GM23338 (cell line): Measurements from ENCODE around the gene DUS4L. TPM values are rescaled to one million over a fixed set of nuclear protein-coding genes. Genes with fewer than 3 reads are reported as not detected.

Experiments used
- ATAC-seq: fragments of 200-7000 bp; cut with Tn5 transposase; 3 replicates; pipeline ENCODE4 v1.9.1; 2020
- DNase-seq: peaks from one replicate; pipeline ENCODE4 v3.0.0-alpha.2; 2015; ENCODE audit warnings: low spot score
- H2AFZ ChIP-seq: fragments of 200-600 bp; sonication (generic); 2 replicates; pipeline ENCODE4 v1.8.0; 2016; ENCODE audit warnings: antibody characterized with exemption, mild to moderate bottlenecking, moderate library complexity
- H3F3A ChIP-seq: fragments of 200-600 bp; sonication (generic); replicated peaks from 2 replicates; pipeline ENCODE4 v1.8.0; 2017; ENCODE audit warnings: antibody characterized with exemption, mixed run types, low read depth
- H3K27ac ChIP-seq: fragments of 200-600 bp; sonication (generic); 2 replicates; pipeline ENCODE4 v1.6.1; 2016; ENCODE audit warnings: low read depth
- H3K27me3 ChIP-seq: fragments of 200-600 bp; sonication (generic); 2 replicates; pipeline ENCODE4 v1.8.0; 2016; ENCODE audit warnings: mild to moderate bottlenecking, mixed run types, moderate library complexity; ENCODE audit not compliant: insufficient read depth
- H3K36me3 ChIP-seq: fragments of 200-600 bp; sonication (generic); 2 replicates; pipeline ENCODE4 v1.8.0; 2016; ENCODE audit warnings: mild to moderate bottlenecking; ENCODE audit not compliant: insufficient read depth
- H3K4me1 ChIP-seq: fragments of 200-600 bp; sonication (generic); 2 replicates; pipeline ENCODE4 v1.8.0; 2016; ENCODE audit warnings: mild to moderate bottlenecking, moderate library complexity; ENCODE audit not compliant: insufficient read depth
- H3K4me2 ChIP-seq: fragments of 200-600 bp; sonication (generic); 2 replicates; pipeline ENCODE4 v1.7.1; 2017; ENCODE audit warnings: mixed run types
- H3K4me3 ChIP-seq: fragments of 200-600 bp; sonication (generic); 2 replicates; pipeline ENCODE4 v1.6.1; 2016; ENCODE audit warnings: mixed run types
- H3K79me2 ChIP-seq: fragments of 200-600 bp; sonication (generic); replicated peaks from 2 replicates; pipeline ENCODE4 v1.8.0; 2017; ENCODE audit warnings: mild to moderate bottlenecking; ENCODE audit not compliant: insufficient read depth
- H3K9me2 ChIP-seq: fragments of 200-600 bp; sonication (generic); 2 replicates; pipeline ENCODE4 v1.8.0; 2017; ENCODE audit not compliant: insufficient read depth
- H4K20me1 ChIP-seq: fragments of 200-600 bp; sonication (generic); replicated peaks from 2 replicates; pipeline ENCODE4 v1.8.0; 2017; ENCODE audit warnings: mild to moderate bottlenecking; ENCODE audit not compliant: insufficient read depth
- H3K27ac Mint-ChIP-seq: 2 replicates; pipeline ENCODE4 v1.8.0; 2020; ENCODE audit warnings: inconsistent platforms, mild to moderate bottlenecking, moderate library complexity, mixed read lengths
- H3K27me3 Mint-ChIP-seq: 3 replicates; pipeline ENCODE4 v1.8.0; 2022; ENCODE audit warnings: low read depth, mild to moderate bottlenecking, moderate library complexity, mixed read lengths, inconsistent platforms; ENCODE audit not compliant: insufficient read depth, poor library complexity
- H3K36me3 Mint-ChIP-seq: 3 replicates; pipeline ENCODE4 v1.8.0; 2021; ENCODE audit warnings: low read depth, mild to moderate bottlenecking, inconsistent platforms, moderate library complexity, mixed read lengths
- H3K4me1 Mint-ChIP-seq: 3 replicates; pipeline ENCODE4 v1.8.0; 2020; ENCODE audit warnings: mild to moderate bottlenecking, inconsistent platforms, mixed read lengths
- H3K4me3 Mint-ChIP-seq: 3 replicates; pipeline ENCODE4 v1.8.0; 2021; ENCODE audit warnings: moderate library complexity, mild to moderate bottlenecking, inconsistent platforms, mixed read lengths
- H3K9me3 Mint-ChIP-seq: 3 replicates; pipeline ENCODE4 v1.8.0; 2020; ENCODE audit warnings: moderate library complexity, mild to moderate bottlenecking, inconsistent platforms, mixed read lengths
- EZH2 ChIP-seq: fragments of 200-600 bp; sonication (generic); IDR thresholded peaks from one replicate; pipeline ENCODE4 v1.8.0; 2017; ENCODE audit warnings: antibody characterized with exemption, mild to moderate bottlenecking, low read depth; ENCODE audit not compliant: unreplicated experiment
- EZH2phosphoT487 ChIP-seq: fragments of 200-600 bp; sonication (generic); IDR thresholded peaks from one replicate; pipeline ENCODE4 v1.8.1; 2018; ENCODE audit warnings: antibody characterized with exemption; ENCODE audit not compliant: unreplicated experiment
- NANOG ChIP-seq: IDR thresholded peaks from 2 replicates; pipeline ENCODE4 v1.6.1; 2016; ENCODE audit warnings: antibody characterized with exemption, borderline replicate concordance
- ZNF114 ChIP-seq: fragments of 250-450 bp; sonication (Bioruptor Pico); IDR thresholded peaks from 2 replicates; pipeline ENCODE4 v1.5.0; 2020; ENCODE audit warnings: mild to moderate bottlenecking, moderate library complexity
- polyA plus RNA-seq: library from polyadenylated mRNA; unstranded; fragments of >200 nt; fragmentation: Nextera tagmentation; extraction: Ambion mirVana; gene quantifications from 2 replicates; pipeline ENCODE4 v1.2.1, GENCODE V29; 2016
- total RNA-seq: library from RNA; depleted of rRNA; stranded (reverse); fragments of >200 nt; shearing (Covaris generic); gene quantifications from 2 replicates; pipeline ENCODE4 v1.2.3, GENCODE V29; 2014
- TF ChIP-seq, protein P1 (sequence below): IDR thresholded peaks from 2 replicates; pipeline ENCODE4 v1.6.1; 2016; ENCODE audit warnings: antibody characterized with exemption
- TF ChIP-seq, protein P2 (sequence below): fragments of 250-450 bp; sonication (Bioruptor Pico); IDR thresholded peaks from 2 replicates; pipeline ENCODE4 v1.5.0; 2020; ENCODE audit warnings: mild to moderate bottlenecking, moderate library complexity

Gene DUS4L
- total and polyA plus RNA-seq, 2 experiments from 2014 or later: 16.7 to 22.9 TPM

DNA sequence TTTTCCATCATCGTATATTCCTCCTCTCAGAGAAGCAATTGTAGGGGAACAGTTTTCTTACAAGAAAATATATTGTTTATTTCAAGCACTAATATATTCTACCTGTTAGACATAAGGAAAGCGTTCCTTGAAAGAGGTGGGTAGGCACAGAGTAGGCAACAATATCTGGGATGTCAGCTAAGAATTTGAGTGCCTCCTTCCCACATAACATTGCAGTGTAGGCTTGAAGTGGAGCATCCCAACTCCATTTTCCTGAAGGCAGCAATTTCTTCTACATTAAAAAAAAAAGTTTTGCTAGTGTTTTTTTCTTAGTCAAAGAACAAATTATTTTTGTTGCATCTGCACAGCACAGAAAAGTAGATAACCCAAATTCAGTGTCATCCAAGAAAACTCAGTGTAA is 37.0 kb downstream of the DUS4L start:
- H3K36me3 Mint-ChIP-seq: no peaks in the 10 kb centered on the region
- Histone ChIP-seq H3K27ac (no peak overlapping the region), H3K79me2 (no peaks in the 10 kb centered on the region), H3K4me2 (no peak overlapping the region), H3K4me1 (no peaks in the 10 kb centered on the region), H4K20me1 (no peaks in the 10 kb centered on the region), H3F3A (no peaks in the 10 kb centered on the region), H2AFZ (no peak overlapping the region), H3K36me3 (no peaks in the 10 kb centered on the region), H3K4me3 (no peak overlapping the region), H3K27me3 (no peaks in the 10 kb centered on the region), H3K9me2 (no peaks in the 10 kb centered on the region)
- no peak overlapping the region for H3K27ac Mint-ChIP-seq
- ATAC-seq: no peak
- H3K4me3 Mint-ChIP-seq: no peak overlapping the region
- no peak for DNase-seq
- H3K4me1 Mint-ChIP-seq: peaks cover 6% of the 10 kb centered on the region
- peaks cover 1% of the 10 kb centered on the region for H3K27me3 Mint-ChIP-seq
- TF ChIP-seq ZNF114 (CRISPR knock-in tag) (no peak), NANOG (no peak), EZH2 (no peak), EZH2phosphoT487 (no peak)
- TF ChIP-seq, protein P1, sequence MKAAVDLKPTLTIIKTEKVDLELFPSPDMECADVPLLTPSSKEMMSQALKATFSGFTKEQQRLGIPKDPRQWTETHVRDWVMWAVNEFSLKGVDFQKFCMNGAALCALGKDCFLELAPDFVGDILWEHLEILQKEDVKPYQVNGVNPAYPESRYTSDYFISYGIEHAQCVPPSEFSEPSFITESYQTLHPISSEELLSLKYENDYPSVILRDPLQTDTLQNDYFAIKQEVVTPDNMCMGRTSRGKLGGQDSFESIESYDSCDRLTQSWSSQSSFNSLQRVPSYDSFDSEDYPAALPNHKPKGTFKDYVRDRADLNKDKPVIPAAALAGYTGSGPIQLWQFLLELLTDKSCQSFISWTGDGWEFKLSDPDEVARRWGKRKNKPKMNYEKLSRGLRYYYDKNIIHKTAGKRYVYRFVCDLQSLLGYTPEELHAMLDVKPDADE: no peak
- TF ChIP-seq, protein P2, sequence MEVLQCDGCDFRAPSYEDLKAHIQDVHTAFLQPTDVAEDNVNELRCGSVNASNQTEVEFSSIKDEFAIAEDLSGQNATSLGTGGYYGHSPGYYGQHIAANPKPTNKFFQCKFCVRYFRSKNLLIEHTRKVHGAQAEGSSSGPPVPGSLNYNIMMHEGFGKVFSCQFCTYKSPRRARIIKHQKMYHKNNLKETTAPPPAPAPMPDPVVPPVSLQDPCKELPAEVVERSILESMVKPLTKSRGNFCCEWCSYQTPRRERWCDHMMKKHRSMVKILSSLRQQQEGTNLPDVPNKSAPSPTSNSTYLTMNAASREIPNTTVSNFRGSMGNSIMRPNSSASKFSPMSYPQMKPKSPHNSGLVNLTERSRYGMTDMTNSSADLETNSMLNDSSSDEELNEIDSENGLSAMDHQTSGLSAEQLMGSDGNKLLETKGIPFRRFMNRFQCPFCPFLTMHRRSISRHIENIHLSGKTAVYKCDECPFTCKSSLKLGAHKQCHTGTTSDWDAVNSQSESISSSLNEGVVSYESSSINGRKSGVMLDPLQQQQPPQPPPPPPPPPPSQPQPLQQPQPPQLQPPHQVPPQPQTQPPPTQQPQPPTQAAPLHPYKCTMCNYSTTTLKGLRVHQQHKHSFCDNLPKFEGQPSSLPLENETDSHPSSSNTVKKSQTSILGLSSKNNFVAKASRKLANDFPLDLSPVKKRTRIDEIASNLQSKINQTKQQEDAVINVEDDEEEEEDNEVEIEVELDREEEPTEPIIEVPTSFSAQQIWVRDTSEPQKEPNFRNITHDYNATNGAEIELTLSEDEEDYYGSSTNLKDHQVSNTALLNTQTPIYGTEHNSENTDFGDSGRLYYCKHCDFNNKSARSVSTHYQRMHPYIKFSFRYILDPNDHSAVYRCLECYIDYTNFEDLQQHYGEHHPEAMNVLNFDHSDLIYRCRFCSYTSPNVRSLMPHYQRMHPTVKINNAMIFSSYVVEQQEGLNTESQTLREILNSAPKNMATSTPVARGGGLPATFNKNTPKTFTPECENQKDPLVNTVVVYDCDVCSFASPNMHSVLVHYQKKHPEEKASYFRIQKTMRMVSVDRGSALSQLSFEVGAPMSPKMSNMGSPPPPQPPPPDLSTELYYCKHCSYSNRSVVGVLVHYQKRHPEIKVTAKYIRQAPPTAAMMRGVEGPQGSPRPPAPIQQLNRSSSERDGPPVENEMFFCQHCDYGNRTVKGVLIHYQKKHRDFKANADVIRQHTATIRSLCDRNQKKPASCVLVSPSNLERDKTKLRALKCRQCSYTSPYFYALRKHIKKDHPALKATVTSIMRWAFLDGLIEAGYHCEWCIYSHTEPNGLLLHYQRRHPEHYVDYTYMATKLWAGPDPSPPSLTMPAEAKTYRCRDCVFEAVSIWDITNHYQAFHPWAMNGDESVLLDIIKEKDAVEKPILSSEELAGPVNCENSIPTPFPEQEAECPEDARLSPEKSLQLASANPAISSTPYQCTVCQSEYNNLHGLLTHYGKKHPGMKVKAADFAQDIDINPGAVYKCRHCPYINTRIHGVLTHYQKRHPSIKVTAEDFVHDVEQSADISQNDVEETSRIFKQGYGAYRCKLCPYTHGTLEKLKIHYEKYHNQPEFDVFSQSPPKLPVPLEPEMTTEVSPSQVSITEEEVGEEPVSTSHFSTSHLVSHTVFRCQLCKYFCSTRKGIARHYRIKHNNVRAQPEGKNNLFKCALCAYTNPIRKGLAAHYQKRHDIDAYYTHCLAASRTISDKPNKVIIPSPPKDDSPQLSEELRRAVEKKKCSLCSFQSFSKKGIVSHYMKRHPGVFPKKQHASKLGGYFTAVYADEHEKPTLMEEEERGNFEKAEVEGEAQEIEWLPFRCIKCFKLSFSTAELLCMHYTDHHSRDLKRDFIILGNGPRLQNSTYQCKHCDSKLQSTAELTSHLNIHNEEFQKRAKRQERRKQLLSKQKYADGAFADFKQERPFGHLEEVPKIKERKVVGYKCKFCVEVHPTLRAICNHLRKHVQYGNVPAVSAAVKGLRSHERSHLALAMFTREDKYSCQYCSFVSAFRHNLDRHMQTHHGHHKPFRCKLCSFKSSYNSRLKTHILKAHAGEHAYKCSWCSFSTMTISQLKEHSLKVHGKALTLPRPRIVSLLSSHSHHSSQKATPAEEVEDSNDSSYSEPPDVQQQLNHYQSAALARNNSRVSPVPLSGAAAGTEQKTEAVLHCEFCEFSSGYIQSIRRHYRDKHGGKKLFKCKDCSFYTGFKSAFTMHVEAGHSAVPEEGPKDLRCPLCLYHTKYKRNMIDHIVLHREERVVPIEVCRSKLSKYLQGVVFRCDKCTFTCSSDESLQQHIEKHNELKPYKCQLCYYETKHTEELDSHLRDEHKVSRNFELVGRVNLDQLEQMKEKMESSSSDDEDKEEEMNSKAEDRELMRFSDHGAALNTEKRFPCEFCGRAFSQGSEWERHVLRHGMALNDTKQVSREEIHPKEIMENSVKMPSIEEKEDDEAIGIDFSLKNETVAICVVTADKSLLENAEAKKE (CRISPR knock-in tag): no peak
- H3K9me3 Mint-ChIP-seq: no peaks in the 10 kb centered on the region
